ELR (cell line): Measurements from ENCODE around the gene HPCAL4.

Source experiments
- DNase-seq: peaks from one replicate; pipeline ENCODE4 v3.0.0-alpha.2; 2015; ENCODE audit warnings: low read depth

The HPCAL4 gene

GRCh38 chr1:39649636-39650185 is 41.5 kb downstream of the HPCAL4 start:
- no peak for DNase-seq

- no peak for DNase-seq
These were observed 42.7 kb downstream of the HPCAL4 start for GRCh38 chr1:39648496-39648895.

GRCh38 chr1:39647247-39647646 is 44.0 kb downstream of the HPCAL4 start:
- no peak for DNase-seq

GRCh38 chr1:39646232-39647081 is 44.8 kb downstream of the HPCAL4 start:
- peak; percentile 13 for DNase-seq

GRCh38 chr1:39645411-39646043 is 45.7 kb downstream of the HPCAL4 start:
- no peak for DNase-seq

GRCh38 chr1:39643705-39644104 is 47.5 kb downstream of the HPCAL4 start:
- DNase-seq = no peak

- DNase-seq = peak; percentile 51
These were observed 48.4 kb downstream of the HPCAL4 start for GRCh38 chr1:39642796-39643195.

- no peak for DNase-seq
These were observed 50.4 kb downstream of the HPCAL4 start for GRCh38 chr1:39640861-39641260.

GRCh38 chr1:39639305-39640130 is 51.7 kb downstream of the HPCAL4 start, which contains the start of gene HEYL:
Gene HEYL (minus strand): TSS chr1:39639643. CDS start chr1:39639625, 18 bp downstream.
- peak; percentile 36 for DNase-seq

- DNase-seq = no peak
These were observed 52.3 kb downstream of the HPCAL4 start for GRCh38 chr1:39638965-39639304.

GRCh38 chr1:39637361-39637760 is 53.9 kb downstream of the HPCAL4 start:
- no peak for DNase-seq

GRCh38 chr1:39635871-39636210 is 55.4 kb downstream of the HPCAL4 start:
- DNase-seq = no peak

GRCh38 chr1:39635205-39635870 is 55.9 kb downstream of the HPCAL4 start:
- DNase-seq = no peak

GRCh38 chr1:39633422-39633821 is 57.8 kb downstream of the HPCAL4 start:
- no peak for DNase-seq

- DNase-seq = peak; percentile 19
These were observed 58.4 kb downstream of the HPCAL4 start for GRCh38 chr1:39632682-39633417.

GRCh38 chr1:39632323-39632681 is 58.9 kb downstream of the HPCAL4 start:
- no peak for DNase-seq

- no peak for DNase-seq
These were observed 59.6 kb downstream of the HPCAL4 start for GRCh38 chr1:39631361-39632322.

- DNase-seq = no peak
These were observed 62.4 kb downstream of the HPCAL4 start for GRCh38 chr1:39628807-39629350.
